ENCODE results near the gene SLC6A13.

The SLC6A13 gene

DNA sequence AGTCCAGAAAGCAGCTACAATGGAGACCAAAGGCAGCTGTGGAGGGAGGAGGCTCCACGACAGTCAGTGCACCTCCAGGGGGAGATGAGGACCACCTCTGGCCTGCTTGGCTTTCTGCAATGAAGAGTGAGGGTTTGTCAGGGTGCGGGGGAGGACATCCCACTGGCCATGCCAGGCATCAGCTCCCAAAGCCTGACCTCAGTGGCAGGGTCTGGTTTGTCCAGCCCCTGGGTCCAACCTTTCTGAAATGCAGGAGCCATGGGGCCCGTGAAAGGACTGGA lies 83.9 kb downstream of the SLC6A13 start:
- no peak overlapping the region for H3K4me3 ChIP-seq (replicated peaks in 1 of 2; ENCODE audit: low read depth in 2 of 2, low read length in 2 of 2)
- DNase-seq (ENCODE audit: low read depth in 2 of 2): no peak
- TF ChIP-seq, protein P1, sequence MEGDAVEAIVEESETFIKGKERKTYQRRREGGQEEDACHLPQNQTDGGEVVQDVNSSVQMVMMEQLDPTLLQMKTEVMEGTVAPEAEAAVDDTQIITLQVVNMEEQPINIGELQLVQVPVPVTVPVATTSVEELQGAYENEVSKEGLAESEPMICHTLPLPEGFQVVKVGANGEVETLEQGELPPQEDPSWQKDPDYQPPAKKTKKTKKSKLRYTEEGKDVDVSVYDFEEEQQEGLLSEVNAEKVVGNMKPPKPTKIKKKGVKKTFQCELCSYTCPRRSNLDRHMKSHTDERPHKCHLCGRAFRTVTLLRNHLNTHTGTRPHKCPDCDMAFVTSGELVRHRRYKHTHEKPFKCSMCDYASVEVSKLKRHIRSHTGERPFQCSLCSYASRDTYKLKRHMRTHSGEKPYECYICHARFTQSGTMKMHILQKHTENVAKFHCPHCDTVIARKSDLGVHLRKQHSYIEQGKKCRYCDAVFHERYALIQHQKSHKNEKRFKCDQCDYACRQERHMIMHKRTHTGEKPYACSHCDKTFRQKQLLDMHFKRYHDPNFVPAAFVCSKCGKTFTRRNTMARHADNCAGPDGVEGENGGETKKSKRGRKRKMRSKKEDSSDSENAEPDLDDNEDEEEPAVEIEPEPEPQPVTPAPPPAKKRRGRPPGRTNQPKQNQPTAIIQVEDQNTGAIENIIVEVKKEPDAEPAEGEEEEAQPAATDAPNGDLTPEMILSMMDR (IDR thresholded peaks at IDR 0.05; ENCODE audit: low read depth, low read length): no peak

DNA sequence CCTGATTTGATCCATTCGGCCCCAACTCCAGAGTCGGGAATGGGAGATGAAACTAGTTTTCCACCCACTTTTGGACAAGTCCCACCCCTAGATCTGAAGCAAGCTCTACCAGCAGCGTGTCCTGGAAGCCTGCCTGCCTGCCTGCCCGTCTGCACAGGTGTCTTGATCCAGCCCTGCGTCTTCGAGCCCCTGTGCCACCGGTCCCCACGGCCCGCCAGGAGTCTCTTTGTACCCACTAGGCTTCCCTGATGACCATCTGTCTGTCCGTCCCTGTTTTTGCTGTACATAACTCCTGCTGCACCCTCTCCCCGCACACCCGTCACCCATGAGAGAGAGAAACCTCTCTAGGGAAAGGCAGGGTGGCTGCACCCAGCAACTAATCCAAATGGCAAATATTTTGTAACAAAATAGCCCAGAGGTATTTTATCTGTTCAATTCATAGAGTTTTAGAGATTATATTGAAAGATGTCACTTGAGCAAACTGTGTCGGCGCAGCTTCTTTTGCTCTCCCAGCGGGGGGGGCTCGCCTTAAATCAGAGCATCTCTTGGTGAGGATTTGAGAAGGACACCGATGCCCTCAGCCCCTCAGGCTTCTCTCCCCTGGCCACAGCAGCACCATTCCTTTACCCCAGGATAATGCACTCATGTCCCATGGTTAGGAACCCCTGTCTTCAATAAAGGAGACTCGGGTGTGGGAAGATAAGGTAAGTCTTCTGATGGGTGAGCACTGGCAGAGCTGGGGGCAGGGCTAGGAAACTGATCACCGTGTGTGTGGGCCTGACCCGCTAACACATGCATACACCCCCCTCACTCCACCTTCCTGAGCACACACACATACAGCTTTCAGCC lies 84.4 kb downstream of the SLC6A13 start:
- TF ChIP-seq, protein P1 (IDR thresholded peaks at IDR 0.05; ENCODE audit: low read depth, low read length): no peak
- H3K4me3 ChIP-seq (replicated peaks in 1 of 2; ENCODE audit: low read depth in 2 of 2, low read length in 2 of 2): no peak overlapping the region
- DNase-seq (ENCODE audit: low read depth in 2 of 2): no peak

DNA sequence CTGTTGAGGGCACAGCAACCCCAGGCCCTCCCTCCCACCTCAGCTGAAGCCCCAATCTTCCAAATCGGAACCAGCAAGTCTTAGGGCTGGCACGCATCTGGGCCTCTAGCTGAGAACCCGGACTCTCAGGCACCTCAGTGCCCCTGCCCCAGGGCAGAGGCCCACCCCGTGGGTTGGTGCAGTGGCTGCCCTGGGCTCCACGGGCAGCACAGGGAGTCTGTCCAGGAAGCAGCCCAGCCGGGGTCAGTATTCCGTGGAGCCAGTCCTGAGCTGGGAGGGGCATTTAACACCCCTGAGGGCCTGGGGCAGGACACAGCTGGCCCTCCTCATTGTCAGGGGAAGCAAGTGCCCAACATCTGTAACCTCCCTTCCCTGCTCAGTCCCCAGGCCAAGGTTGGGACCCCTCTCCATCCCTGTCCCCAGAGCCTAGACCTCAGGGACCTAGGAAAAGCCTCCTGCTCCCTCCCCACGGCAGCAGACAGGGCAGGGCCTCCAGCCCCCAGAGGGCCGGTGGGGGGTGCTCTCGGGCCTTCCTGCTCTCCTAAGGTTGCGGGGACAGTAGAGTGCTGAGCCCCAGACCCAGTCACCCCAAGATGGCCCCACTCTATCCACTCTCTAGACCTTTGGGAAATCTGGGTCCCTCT lies 85.2 kb downstream of the SLC6A13 start:
- no peak for DNase-seq (ENCODE audit: low read depth in 2 of 2)
- TF ChIP-seq, protein P1 (IDR thresholded peaks at IDR 0.05; ENCODE audit: low read depth, low read length): no peak
- H3K4me3 ChIP-seq (replicated peaks in 1 of 2; ENCODE audit: low read depth in 2 of 2, low read length in 2 of 2): no peak overlapping the region

DNA sequence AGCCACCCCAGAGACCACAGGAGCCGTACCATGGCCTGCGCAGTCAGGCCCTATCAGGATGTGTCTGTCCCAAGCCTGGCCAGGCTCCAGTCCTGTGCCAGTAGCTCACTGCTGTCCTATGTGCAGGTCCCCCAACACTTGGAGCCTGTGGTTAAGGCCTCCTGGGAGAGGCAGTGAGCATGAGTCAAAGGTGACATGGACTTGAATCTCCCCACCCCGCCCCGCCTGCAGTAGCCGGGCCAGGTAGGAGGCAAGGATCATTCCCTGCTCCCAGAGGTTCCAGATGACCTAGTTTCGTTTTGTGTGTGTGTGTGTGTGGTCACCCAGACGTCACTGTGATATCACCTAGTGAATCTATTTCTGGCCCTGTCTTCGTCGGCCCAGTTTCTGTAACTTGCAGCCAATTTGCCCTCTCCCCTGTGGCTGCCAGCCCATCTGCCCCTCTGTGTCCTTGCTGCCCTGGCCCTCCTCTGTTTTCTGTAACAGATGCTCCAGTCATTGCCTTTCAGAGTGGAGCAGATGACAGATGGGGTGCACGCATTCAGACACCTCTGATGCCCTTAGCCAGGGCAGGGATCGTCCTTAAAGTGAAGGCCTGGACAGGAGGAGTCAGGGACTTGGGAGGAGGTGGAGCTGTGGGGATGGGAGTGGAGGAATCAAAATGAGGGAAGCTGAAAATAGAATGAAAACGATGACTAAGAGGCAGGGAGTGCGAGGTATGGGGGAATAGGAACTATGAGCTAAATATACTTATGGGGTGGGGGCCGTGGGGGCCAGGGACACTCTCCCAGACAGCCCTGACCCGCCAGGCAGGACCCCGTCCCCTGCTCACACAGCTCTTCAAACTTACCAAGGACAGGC lies 86.1 kb downstream of the SLC6A13 start:
- DNase-seq (ENCODE audit: low read depth in 2 of 2): peak; percentile 28 to 62
- H3K4me3 ChIP-seq (replicated peaks in 1 of 2; ENCODE audit: low read depth in 2 of 2, low read length in 2 of 2): no peak overlapping the region
- TF ChIP-seq, protein P1 (IDR thresholded peaks at IDR 0.05; ENCODE audit: low read depth, low read length): no peak

DNA sequence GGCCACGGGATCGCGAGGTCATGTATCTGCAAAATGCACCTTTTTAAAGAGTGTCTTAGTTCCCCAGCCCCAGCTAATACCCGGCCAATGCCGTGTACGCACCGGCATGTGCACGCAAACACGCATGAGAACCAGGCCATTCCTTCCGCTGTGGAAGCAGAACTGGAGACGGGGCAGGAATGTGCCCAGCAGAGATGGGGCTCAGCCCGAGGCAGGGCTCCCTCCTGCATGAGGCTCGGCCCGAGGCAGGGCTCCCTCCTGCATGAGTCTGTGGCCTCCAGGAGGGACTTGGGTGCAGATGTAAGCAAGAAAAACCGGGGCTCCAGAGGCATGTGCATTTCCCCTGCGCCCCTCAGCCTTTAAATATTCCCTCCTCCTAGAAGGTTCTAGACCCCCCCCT lies 86.9 kb downstream of the SLC6A13 start:
- no peak for DNase-seq (ENCODE audit: low read depth in 2 of 2)
- H3K4me3 ChIP-seq (replicated peaks in 1 of 2; ENCODE audit: low read depth in 2 of 2, low read length in 2 of 2): no peak overlapping the region
- TF ChIP-seq, protein P1 (IDR thresholded peaks at IDR 0.05; ENCODE audit: low read depth, low read length): no peak

GRCh38 chr12:175250-175649 lies 87.4 kb downstream of the SLC6A13 start:
- H3K4me3 ChIP-seq (replicated peaks in 1 of 2; ENCODE audit: low read depth in 2 of 2, low read length in 2 of 2): no peak overlapping the region
- no peak for DNase-seq (ENCODE audit: low read depth in 2 of 2)
- TF ChIP-seq, protein P1 (IDR thresholded peaks at IDR 0.05; ENCODE audit: low read depth, low read length): no peak

All from cardiac fibroblast (primary cell).